Liver (tissue), 9 donors: Measurements from ENCODE around the gene TSSC4. TPM values are rescaled to one million over a fixed set of nuclear protein-coding genes. Genes with fewer than 3 reads are reported as not detected.

Experiments used
- DNase-seq: peaks from one replicate; pipeline ENCODE4 v3.0.0-alpha.2; 2017; ENCODE audit warnings: low spot score
- H3K27ac ChIP-seq, 2 donors: one replicate each; pipeline ENCODE4 v1.7.0; 2013; ENCODE audit warnings: inconsistent platforms in 2 of 2, low read length in 2 of 2, control low read depth in 1 of 2, low read depth in 1 of 2, mild to moderate bottlenecking in 1 of 2
- H3K27me3 ChIP-seq, 4 donors: one replicate each; pipeline versions ENCODE4 v1.6.1 to v1.7.0; 2013; ENCODE audit warnings: low read length in 3 of 4, inconsistent platforms in 1 of 4, mild to moderate bottlenecking in 1 of 4, moderate library complexity in 1 of 4; ENCODE audit not compliant: control insufficient read depth in 4 of 4, insufficient read depth in 4 of 4
- H3K36me3 ChIP-seq, 4 donors: one replicate each; pipeline versions ENCODE4 v1.6.1 to v1.7.0; 2013; ENCODE audit warnings: low read length in 3 of 4, mild to moderate bottlenecking in 3 of 4, low read depth in 1 of 4, moderate library complexity in 1 of 4; ENCODE audit not compliant: control insufficient read depth in 4 of 4, insufficient read depth in 3 of 4
- H3K4me1 ChIP-seq, 4 donors: one replicate each; pipeline versions ENCODE4 v1.6.1 to v1.7.0; 2013; ENCODE audit warnings: low read length in 3 of 4, mild to moderate bottlenecking in 3 of 4, moderate library complexity in 1 of 4; ENCODE audit not compliant: control insufficient read depth in 4 of 4, insufficient read depth in 4 of 4
- H3K4me3 ChIP-seq, 3 donors: one replicate each; pipeline versions ENCODE4 v1.6.1 to v1.7.0; 2013; ENCODE audit warnings: low read length in 3 of 3, control low read depth in 1 of 3, low read depth in 1 of 3, mild to moderate bottlenecking in 1 of 3
- H3K9ac ChIP-seq, 2 donors: one replicate each; pipeline ENCODE4 v1.7.0; 2013; ENCODE audit warnings: low read length in 2 of 2, mild to moderate bottlenecking in 2 of 2, moderate library complexity in 2 of 2, control low read depth in 1 of 2, low read depth in 1 of 2
- H3K9me3 ChIP-seq, 4 donors: one replicate each; pipeline versions ENCODE4 v1.6.1 to v1.7.0; 2013; ENCODE audit warnings: low read length in 3 of 4; ENCODE audit not compliant: control insufficient read depth in 4 of 4
- ATF3 ChIP-seq: IDR thresholded peaks from 2 replicates; pipeline ENCODE4 v1.6.1; 2016; ENCODE audit warnings: antibody characterized with exemption
- EGR1 ChIP-seq, 2 donors: IDR thresholded peaks; 2 replicates each; pipeline ENCODE4 v1.6.1; 2016 to 2018; ENCODE audit warnings: antibody characterized with exemption in 2 of 2, low read depth in 2 of 2
- FOXA1 ChIP-seq: IDR thresholded peaks from 2 replicates; pipeline ENCODE4 v1.6.1; 2016; ENCODE audit warnings: antibody characterized with exemption
- FOXA2 ChIP-seq: IDR thresholded peaks from 2 replicates; pipeline ENCODE4 v1.6.1; 2016; ENCODE audit warnings: antibody characterized with exemption
- GABPA ChIP-seq, 2 donors: IDR thresholded peaks in 1 of 2; conservative IDR thresholded peaks in 1 of 2; 2 replicates each; pipeline ENCODE4 v1.6.1; 2016; ENCODE audit warnings: antibody characterized with exemption in 2 of 2, mild to moderate bottlenecking in 1 of 2, moderate library complexity in 1 of 2
- HNF4A ChIP-seq, 2 donors: conservative IDR thresholded peaks; 2 replicates each; pipeline ENCODE4 v1.6.1; 2016; ENCODE audit warnings: antibody characterized with exemption in 2 of 2, mild to moderate bottlenecking in 2 of 2
- HNF4G ChIP-seq: IDR thresholded peaks from 2 replicates; pipeline ENCODE4 v1.6.1; 2016; ENCODE audit warnings: antibody characterized with exemption
- JUND ChIP-seq, 2 donors: IDR thresholded peaks; 2 replicates each; pipeline ENCODE4 v1.6.1; 2016; ENCODE audit warnings: antibody characterized with exemption in 2 of 2
- MAX ChIP-seq: IDR thresholded peaks from 2 replicates; pipeline ENCODE4 v1.6.1; 2016; ENCODE audit warnings: antibody characterized with exemption
- NR2F2 ChIP-seq: IDR thresholded peaks from 2 replicates; pipeline ENCODE4 v1.6.1; 2016; ENCODE audit warnings: antibody characterized with exemption
- RAD21 ChIP-seq, 2 donors: IDR thresholded peaks; 2 replicates each; pipeline ENCODE4 v1.6.1; 2016; ENCODE audit warnings: antibody characterized with exemption in 2 of 2, mild to moderate bottlenecking in 2 of 2
- RXRA ChIP-seq, 2 donors: IDR thresholded peaks; 2 replicates each; pipeline ENCODE4 v1.6.1; 2017 to 2018; ENCODE audit warnings: antibody characterized with exemption in 2 of 2, mild to moderate bottlenecking in 1 of 2
- SP1 ChIP-seq: IDR thresholded peaks from 2 replicates; pipeline ENCODE4 v1.6.1; 2018; ENCODE audit warnings: antibody characterized with exemption, mild to moderate bottlenecking
- TAF1 ChIP-seq: conservative IDR thresholded peaks from 2 replicates; pipeline ENCODE4 v1.6.1; 2016; ENCODE audit warnings: antibody characterized with exemption, mild to moderate bottlenecking
- YY1 ChIP-seq: IDR thresholded peaks from 2 replicates; pipeline ENCODE4 v1.6.1; 2016; ENCODE audit warnings: antibody characterized with exemption, mild to moderate bottlenecking
- whole genome bisulfite sequencing: extraction: QIAGEN DNeasy Blood & Tissue Kit; methylation state at CpG from one replicate; pipeline ENCODE4 v1.1.7; 2013; 5-methylcytosine and 5-hydroxymethylcytosine counted together
- polyA plus RNA-seq, 2 donors: library from polyadenylated mRNA; stranded (reverse) in 1 of 2; unstranded in 1 of 2; fragments of 200-250 nt in 1 of 2; fragments of >200 nt in 1 of 2; fragmentation: Nextera tagmentation in 1 of 2; extraction: Ambion mirVana in 1 of 2; gene quantifications; one replicate each; pipeline versions ENCODE4 v1.2.1 to v1.2.3, GENCODE V29; 2013 to 2015
- total RNA-seq, 2 donors: library from RNA; depleted of rRNA; stranded (reverse); fragments of >200 nt; gene quantifications; one replicate each; pipeline ENCODE4 v1.2.3, GENCODE V29; 2014
- TF ChIP-seq, protein P1 (sequence below): IDR thresholded peaks from 2 replicates; pipeline ENCODE4 v1.6.1; 2016; ENCODE audit warnings: antibody characterized with exemption
- TF ChIP-seq, protein P2 (sequence below): fragments of 150-350 bp; IDR thresholded peaks from 2 replicates; pipeline ENCODE4 v1.5.1; 2017; ENCODE audit warnings: improper control_type of control experiment, low read depth, low read length; ENCODE audit not compliant: missing input control
- TF ChIP-seq, protein P3 (sequence below): IDR thresholded peaks from 2 replicates; pipeline ENCODE4 v1.6.1; 2016; ENCODE audit warnings: antibody characterized with exemption, mild to moderate bottlenecking
- donor health status: healthy.
- donor health status: healthy.
- donor health status: healthy.
- donor health status: healthy.
- donor health status: healthy.

TSSC4 gene
- total RNA-seq (10 to 100 TPM; 16.6 to 18.5 TPM), polyA plus RNA-seq (10 to 100 TPM; 15.8 to 19.1 TPM)

GRCh38 chr11:2400069-2400761, at the start of gene TSSC4:
TSS of gene TSSC4 (plus strand) at chr11:2400750. CDS start at chr11:2402634, 1,884 bp downstream.
- H3K36me3 ChIP-seq: peaks cover 11 to 41% (median 17%) of the 10 kb centered on the region in 4 donors
- under 1% methylated on average over 66 of the region's 66 CpGs for WGBS
- H3K9ac ChIP-seq: peak within 1 kb of the TSS; percentile 84 to 95
- no peaks in the 10 kb centered on the region for H3K9me3 ChIP-seq
- no peaks in the 10 kb centered on the region for H3K27me3 ChIP-seq
- TF ChIP-seq MAX: peak; percentile 97
- TF ChIP-seq, protein P1, sequence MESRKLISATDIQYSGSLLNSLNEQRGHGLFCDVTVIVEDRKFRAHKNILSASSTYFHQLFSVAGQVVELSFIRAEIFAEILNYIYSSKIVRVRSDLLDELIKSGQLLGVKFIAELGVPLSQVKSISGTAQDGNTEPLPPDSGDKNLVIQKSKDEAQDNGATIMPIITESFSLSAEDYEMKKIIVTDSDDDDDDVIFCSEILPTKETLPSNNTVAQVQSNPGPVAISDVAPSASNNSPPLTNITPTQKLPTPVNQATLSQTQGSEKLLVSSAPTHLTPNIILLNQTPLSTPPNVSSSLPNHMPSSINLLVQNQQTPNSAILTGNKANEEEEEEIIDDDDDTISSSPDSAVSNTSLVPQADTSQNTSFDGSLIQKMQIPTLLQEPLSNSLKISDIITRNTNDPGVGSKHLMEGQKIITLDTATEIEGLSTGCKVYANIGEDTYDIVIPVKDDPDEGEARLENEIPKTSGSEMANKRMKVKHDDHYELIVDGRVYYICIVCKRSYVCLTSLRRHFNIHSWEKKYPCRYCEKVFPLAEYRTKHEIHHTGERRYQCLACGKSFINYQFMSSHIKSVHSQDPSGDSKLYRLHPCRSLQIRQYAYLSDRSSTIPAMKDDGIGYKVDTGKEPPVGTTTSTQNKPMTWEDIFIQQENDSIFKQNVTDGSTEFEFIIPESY: no peak
- TF ChIP-seq HNF4A (conservative IDR thresholded peaks at IDR 0.05): peak in 1 of 2 donors; percentile 33
- peak; percentile 71 for TF ChIP-seq FOXA1
- peak; percentile 30 to 71 for TF ChIP-seq JUND (IDR thresholded peaks at IDR 0.05)
- TF ChIP-seq ATF3: no peak
- peak; percentile 80 to 82 for TF ChIP-seq RAD21 (IDR thresholded peaks at IDR 0.05)
- TF ChIP-seq, protein P2, sequence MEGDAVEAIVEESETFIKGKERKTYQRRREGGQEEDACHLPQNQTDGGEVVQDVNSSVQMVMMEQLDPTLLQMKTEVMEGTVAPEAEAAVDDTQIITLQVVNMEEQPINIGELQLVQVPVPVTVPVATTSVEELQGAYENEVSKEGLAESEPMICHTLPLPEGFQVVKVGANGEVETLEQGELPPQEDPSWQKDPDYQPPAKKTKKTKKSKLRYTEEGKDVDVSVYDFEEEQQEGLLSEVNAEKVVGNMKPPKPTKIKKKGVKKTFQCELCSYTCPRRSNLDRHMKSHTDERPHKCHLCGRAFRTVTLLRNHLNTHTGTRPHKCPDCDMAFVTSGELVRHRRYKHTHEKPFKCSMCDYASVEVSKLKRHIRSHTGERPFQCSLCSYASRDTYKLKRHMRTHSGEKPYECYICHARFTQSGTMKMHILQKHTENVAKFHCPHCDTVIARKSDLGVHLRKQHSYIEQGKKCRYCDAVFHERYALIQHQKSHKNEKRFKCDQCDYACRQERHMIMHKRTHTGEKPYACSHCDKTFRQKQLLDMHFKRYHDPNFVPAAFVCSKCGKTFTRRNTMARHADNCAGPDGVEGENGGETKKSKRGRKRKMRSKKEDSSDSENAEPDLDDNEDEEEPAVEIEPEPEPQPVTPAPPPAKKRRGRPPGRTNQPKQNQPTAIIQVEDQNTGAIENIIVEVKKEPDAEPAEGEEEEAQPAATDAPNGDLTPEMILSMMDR: peak; percentile 100
- TF ChIP-seq YY1: peak; percentile 97
- no peak for TF ChIP-seq FOXA2
- peak; percentile 78 to 89 for TF ChIP-seq RXRA (IDR thresholded peaks at IDR 0.05)
- peak; percentile 99 to 100 for TF ChIP-seq GABPA (IDR thresholded peaks at IDR 0.05 in 1 of 2, conservative IDR thresholded peaks at IDR 0.05 in 1 of 2)
- TF ChIP-seq EGR1 (IDR thresholded peaks at IDR 0.05; ENCODE audit: low read depth in 2 of 2): peak; percentile 84 to 91
- TF ChIP-seq, protein P3, sequence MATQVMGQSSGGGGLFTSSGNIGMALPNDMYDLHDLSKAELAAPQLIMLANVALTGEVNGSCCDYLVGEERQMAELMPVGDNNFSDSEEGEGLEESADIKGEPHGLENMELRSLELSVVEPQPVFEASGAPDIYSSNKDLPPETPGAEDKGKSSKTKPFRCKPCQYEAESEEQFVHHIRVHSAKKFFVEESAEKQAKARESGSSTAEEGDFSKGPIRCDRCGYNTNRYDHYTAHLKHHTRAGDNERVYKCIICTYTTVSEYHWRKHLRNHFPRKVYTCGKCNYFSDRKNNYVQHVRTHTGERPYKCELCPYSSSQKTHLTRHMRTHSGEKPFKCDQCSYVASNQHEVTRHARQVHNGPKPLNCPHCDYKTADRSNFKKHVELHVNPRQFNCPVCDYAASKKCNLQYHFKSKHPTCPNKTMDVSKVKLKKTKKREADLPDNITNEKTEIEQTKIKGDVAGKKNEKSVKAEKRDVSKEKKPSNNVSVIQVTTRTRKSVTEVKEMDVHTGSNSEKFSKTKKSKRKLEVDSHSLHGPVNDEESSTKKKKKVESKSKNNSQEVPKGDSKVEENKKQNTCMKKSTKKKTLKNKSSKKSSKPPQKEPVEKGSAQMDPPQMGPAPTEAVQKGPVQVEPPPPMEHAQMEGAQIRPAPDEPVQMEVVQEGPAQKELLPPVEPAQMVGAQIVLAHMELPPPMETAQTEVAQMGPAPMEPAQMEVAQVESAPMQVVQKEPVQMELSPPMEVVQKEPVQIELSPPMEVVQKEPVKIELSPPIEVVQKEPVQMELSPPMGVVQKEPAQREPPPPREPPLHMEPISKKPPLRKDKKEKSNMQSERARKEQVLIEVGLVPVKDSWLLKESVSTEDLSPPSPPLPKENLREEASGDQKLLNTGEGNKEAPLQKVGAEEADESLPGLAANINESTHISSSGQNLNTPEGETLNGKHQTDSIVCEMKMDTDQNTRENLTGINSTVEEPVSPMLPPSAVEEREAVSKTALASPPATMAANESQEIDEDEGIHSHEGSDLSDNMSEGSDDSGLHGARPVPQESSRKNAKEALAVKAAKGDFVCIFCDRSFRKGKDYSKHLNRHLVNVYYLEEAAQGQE: no peak
- no peak for TF ChIP-seq TAF1
- peak; percentile 70 for TF ChIP-seq NR2F2
- TF ChIP-seq HNF4G: no peak
- peak; percentile 95 for TF ChIP-seq SP1
- peaks cover 5 to 59% (median 43%) of the 10 kb centered on the region in 4 donors for H3K4me1 ChIP-seq
- peak within 1 kb of the TSS; percentile 69 to 93 for H3K27ac ChIP-seq
- peak; percentile 100 for DNase-seq
- peak within 1 kb of the TSS; percentile 91 to 100 (median 98) for H3K4me3 ChIP-seq
